Measurements from ENCODE around the gene PCP2.

The PCP2 gene

DNA sequence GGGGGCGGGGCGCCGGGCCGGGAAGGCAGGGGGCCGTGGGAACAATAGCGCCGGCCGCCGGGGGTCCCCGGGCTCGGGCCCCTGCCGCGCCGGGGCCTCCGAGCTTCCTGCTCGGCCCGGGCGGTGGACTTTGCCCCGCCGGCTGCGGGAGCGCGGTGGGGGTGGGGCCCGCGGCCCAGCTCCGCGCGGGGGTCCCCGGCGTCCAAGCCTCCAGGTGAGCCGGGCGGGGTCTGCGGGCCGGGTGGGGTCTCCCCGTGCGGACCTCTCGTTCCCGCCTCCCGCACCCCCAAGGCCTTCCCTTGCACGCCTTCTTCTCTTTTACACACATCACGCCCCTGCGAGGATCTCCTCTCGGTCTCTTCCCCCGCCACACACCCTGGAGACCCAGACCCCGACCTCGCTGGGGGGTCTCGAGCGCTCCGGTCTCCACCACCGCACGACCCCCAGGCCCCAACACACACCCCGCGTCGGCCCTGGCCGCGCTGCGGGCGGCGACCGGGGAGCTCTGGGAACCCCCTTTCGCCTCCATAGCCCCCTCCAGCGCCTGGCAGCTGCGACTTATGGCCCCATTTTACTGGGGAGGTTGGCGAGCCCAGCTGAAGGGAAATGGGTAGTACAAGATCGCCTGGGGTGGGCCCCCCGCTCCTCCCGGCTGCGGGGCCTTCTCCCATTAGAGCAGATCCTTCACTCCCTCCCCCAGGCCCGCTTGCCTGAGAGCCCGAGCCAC, 37.1 kb downstream of the PCP2 start:
- ATAC-seq, result no peak

DNA sequence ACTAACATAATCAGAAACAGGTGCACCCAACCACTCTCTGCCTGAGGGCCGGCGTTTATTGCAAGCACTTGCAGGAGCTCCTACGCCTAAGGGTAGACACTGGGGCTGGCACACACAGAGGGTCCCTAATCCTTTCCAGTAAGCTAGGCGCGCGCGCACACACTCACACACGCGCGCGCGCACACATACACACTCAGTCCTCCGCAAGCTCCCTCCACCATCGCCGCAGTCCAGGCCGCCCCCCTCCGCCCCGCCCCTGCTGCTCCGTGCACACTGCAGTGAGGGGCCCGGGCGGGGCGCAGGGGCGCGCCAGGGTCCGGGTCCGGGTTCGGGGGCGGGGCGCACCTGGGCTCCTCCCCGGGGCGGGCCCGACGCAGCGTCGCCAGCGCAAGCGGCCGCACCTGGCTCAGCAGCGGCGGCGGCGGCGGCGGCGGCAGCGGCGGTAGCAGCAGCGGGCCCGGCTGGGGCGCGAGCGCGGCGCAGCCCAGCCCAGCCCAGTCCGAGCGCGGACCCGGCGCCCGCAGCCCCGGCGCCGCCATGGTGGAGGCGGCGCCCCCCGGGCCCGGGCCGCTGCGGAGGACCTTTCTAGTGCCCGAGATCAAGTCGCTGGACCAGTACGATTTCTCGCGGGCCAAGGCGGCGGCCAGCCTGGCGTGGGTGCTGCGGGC, 37.9 kb downstream of the PCP2 start, which contains the start of gene CAMSAP3:
TSS of gene CAMSAP3 (plus strand) at position 398 of the 668 bp plus-strand sequence. CDS start at position 538, 140 bp downstream.
- ATAC-seq, result peak; percentile 78 to 80

DNA sequence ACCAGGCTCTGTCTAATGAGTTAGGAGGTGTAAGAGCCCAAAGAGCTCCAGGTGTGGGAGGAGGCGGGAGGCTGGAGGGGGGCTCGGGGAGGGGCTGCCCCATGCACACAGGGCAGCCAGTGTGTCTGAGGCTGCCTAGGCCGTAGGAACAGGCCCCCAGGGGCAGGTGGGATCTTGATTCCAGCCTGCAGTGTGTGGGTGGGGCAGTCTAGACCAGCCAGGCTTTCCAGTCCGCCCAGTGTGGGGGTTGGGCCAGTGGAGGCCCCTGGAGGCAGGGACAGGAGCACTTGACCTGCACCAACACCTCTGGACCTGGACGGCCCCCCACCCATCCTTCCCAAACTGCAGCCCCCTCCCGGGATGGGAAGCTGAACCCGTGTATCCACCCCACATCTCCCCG, 43.3 kb downstream of the PCP2 start:
- ATAC-seq, result no peak

DNA sequence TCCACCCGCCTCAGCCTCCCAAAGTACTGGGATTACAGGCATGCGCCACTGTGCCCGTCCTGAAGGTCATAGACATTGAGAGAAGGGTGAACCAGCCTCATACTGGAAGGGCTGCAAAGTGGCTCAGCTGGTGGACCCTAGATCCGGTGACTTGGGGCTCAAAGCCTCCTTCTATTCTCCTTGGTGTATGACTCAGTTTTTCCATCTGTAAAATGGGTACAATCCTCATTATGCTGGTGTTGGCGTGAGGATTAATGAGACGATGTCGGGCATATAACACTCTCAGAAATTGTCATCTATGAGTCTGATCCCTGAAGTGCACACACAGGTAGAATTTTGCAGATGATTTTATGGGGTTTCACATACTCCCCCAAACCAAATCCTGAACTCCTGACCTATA, 43.7 kb downstream of the PCP2 start:
- no peak for ATAC-seq

DNA sequence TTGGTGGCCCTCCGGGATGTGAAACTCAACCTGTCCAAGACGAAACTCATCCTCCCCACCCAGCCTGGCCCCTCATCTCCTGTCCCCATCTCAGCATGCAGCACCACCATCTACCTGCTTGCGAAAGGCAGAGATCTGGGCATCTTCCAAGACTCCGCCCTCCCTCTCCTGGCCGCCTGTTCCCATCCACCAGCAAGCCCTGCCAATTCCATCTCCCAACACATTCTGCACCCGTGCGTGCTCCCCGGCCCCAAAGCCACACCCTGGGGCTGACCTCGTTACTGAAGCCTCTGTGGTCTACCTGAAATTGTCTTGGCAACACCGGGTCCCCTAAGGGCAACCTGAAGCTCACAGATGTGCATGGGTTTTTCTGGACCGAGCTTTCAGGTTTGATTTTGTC, 51.1 kb downstream of the PCP2 start:
- ATAC-seq, result no peak
